ENCODE measurements around the gene CA9. TPM values are rescaled to one million over a fixed set of nuclear protein-coding genes. Genes with fewer than 3 reads are reported as not detected.

The CA9 gene
- total RNA-seq, 1 donor from 2014 or later: not detected

DNA sequence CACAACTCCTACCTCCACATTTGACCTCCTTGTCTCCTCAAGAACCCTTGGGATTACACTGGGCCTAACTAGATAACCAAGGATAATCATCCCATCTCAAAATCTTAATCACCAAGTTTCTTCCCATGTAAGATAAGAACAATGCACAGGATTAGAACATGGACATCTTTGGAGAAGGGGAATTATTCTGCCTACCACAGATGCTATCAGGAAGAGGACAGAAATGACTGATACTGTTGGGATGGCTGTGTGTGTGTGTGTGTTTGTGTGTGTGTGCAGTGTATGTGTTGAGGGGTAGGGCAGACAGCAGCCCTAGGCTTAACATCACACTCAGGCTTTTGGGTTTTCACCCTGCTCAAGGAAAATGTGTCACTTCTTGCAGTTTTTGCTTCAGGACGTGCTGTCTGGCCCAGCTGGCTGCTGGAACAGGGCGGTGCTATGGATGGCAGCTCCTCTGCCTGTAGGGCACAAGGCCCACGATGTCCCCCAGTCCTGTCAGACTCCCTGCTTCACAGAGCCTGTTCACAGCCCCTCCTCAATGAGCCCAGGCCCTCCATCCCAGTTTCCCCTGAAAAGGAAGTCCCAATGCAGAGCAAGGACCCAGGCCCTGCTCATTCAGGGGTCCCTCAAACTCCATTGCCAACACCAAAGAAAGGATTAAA, 7.7 kb downstream of the CA9 start:
- H3K9me3 Mint-ChIP-seq (ENCODE audit: unreplicated experiment): no peaks in the 10 kb centered on the region
- TF ChIP-seq, protein P1, sequence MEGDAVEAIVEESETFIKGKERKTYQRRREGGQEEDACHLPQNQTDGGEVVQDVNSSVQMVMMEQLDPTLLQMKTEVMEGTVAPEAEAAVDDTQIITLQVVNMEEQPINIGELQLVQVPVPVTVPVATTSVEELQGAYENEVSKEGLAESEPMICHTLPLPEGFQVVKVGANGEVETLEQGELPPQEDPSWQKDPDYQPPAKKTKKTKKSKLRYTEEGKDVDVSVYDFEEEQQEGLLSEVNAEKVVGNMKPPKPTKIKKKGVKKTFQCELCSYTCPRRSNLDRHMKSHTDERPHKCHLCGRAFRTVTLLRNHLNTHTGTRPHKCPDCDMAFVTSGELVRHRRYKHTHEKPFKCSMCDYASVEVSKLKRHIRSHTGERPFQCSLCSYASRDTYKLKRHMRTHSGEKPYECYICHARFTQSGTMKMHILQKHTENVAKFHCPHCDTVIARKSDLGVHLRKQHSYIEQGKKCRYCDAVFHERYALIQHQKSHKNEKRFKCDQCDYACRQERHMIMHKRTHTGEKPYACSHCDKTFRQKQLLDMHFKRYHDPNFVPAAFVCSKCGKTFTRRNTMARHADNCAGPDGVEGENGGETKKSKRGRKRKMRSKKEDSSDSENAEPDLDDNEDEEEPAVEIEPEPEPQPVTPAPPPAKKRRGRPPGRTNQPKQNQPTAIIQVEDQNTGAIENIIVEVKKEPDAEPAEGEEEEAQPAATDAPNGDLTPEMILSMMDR (IDR thresholded peaks at IDR 0.05): no peak
- no peaks in the 10 kb centered on the region for H3K27me3 Mint-ChIP-seq (ENCODE audit: unreplicated experiment)
- H3K4me3 Mint-ChIP-seq (ENCODE audit: unreplicated experiment): no peak overlapping the region
- H3K27ac Mint-ChIP-seq (ENCODE audit: unreplicated experiment): peak overlapping the region; percentile 67
- peaks cover 75% of the 10 kb centered on the region for H3K4me1 Mint-ChIP-seq (ENCODE audit: unreplicated experiment)
- DNase-seq (ENCODE audit: extremely low spot score, unreplicated experiment): no peak
- H3K36me3 Mint-ChIP-seq (ENCODE audit: unreplicated experiment): peaks cover 32% of the 10 kb centered on the region

DNA sequence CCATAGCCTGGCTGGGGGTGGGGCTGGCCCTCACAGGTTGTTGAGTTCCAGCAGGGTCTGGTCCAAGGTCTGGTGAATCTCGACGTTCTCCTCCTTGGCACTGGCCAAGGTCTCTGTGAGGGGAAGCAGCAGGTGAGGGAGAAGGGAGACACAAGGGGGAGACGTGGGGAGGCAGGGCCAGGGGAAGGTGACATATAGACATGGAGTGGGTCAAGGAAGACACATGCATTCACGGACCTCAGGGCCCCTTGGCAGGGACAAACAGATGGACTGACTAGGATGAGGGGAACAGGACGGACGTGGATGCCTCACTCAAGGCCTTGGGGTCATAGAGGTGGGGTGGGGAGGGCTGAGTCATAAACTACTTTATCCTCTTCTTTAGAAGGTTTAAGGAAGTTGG, 8.3 kb downstream of the CA9 start:
- H3K4me3 Mint-ChIP-seq (ENCODE audit: unreplicated experiment): no peak overlapping the region
- no peaks in the 10 kb centered on the region for H3K27me3 Mint-ChIP-seq (ENCODE audit: unreplicated experiment)
- TF ChIP-seq, protein P1 (IDR thresholded peaks at IDR 0.05): no peak
- H3K4me1 Mint-ChIP-seq (ENCODE audit: unreplicated experiment): peaks cover 80% of the 10 kb centered on the region
- H3K27ac Mint-ChIP-seq (ENCODE audit: unreplicated experiment): peak overlapping the region; percentile 48
- no peak for DNase-seq (ENCODE audit: extremely low spot score, unreplicated experiment)
- peaks cover 32% of the 10 kb centered on the region for H3K36me3 Mint-ChIP-seq (ENCODE audit: unreplicated experiment)
- H3K9me3 Mint-ChIP-seq (ENCODE audit: unreplicated experiment): no peaks in the 10 kb centered on the region

GRCh38 chr9:35682520-35683315, 9.0 kb downstream of the CA9 start:
- Mint-ChIP-seq H3K4me3 (ENCODE audit: unreplicated experiment) (no peak overlapping the region), H3K27ac (ENCODE audit: unreplicated experiment) (peak overlapping the region; percentile 54)
- TF ChIP-seq, protein P1 (IDR thresholded peaks at IDR 0.05): no peak

GRCh38 chr9:35683323-35683722, 9.6 kb downstream of the CA9 start:
- H3K27ac Mint-ChIP-seq (ENCODE audit: unreplicated experiment): peak overlapping the region; percentile 54
- no peaks in the 10 kb centered on the region for H3K9me3 Mint-ChIP-seq (ENCODE audit: unreplicated experiment)
- H3K36me3 Mint-ChIP-seq (ENCODE audit: unreplicated experiment): peaks cover 32% of the 10 kb centered on the region
- TF ChIP-seq, protein P1 (IDR thresholded peaks at IDR 0.05): no peak
- H3K4me1 Mint-ChIP-seq (ENCODE audit: unreplicated experiment): peaks cover 83% of the 10 kb centered on the region
- no peak for DNase-seq (ENCODE audit: extremely low spot score, unreplicated experiment)
- no peak overlapping the region for H3K4me3 Mint-ChIP-seq (ENCODE audit: unreplicated experiment)
- H3K27me3 Mint-ChIP-seq (ENCODE audit: unreplicated experiment): no peaks in the 10 kb centered on the region

More at GRCh38 chr9:35682520-35683315, 9.0 kb downstream of the CA9 start:
- Mint-ChIP-seq H3K36me3 (ENCODE audit: unreplicated experiment) (peaks cover 32% of the 10 kb centered on the region), H3K9me3 (ENCODE audit: unreplicated experiment) (no peaks in the 10 kb centered on the region), H3K27me3 (ENCODE audit: unreplicated experiment) (no peaks in the 10 kb centered on the region), H3K4me1 (ENCODE audit: unreplicated experiment) (peaks cover 84% of the 10 kb centered on the region)
- DNase-seq (ENCODE audit: extremely low spot score, unreplicated experiment): no peak

DNA sequence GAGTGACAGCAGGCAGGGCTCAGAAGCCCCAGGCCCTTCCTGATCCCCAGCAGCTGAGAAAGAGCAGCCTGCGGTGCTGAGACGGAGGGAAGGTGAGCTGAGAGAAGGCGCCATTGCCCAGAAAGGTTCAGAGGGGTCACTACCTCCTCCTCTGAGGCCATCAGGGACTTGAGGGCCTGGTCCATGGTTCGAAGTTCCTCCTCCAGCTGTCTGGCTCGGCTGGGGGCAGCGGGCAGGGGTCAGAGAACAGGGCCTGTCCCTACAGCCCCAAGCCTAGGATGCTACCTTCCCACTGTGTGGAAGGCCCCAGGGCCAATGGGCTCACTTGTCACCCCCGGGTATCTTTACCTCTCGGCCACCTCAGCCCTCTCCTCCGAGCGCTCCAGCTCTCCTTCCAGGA, 11.2 kb downstream of the CA9 start:
- H3K27ac Mint-ChIP-seq (ENCODE audit: unreplicated experiment): peak overlapping the region; percentile 40
- TF ChIP-seq, protein P1 (IDR thresholded peaks at IDR 0.05): no peak
- H3K4me3 Mint-ChIP-seq (ENCODE audit: unreplicated experiment): no peak overlapping the region
- no peaks in the 10 kb centered on the region for H3K9me3 Mint-ChIP-seq (ENCODE audit: unreplicated experiment)
- H3K27me3 Mint-ChIP-seq (ENCODE audit: unreplicated experiment): no peaks in the 10 kb centered on the region
- peaks cover 81% of the 10 kb centered on the region for H3K4me1 Mint-ChIP-seq (ENCODE audit: unreplicated experiment)
- H3K36me3 Mint-ChIP-seq (ENCODE audit: unreplicated experiment): peaks cover 32% of the 10 kb centered on the region
- no peak for DNase-seq (ENCODE audit: extremely low spot score, unreplicated experiment)

All from osteocyte (in vitro differentiated cells).